T follicular helper cell (primary cell): Measurements from ENCODE around the gene ADAMTS15.

ENCODE experiments used
- DNase-seq: peaks from one replicate; pipeline ENCODE4 v3.0.0-alpha.2; 2020; ENCODE audit warnings: low read depth
- total RNA-seq, 2 experiments: gene quantifications; one replicate each; lab custom pipeline; 2026; lab: John Stamatoyannopoulos, UW

The ADAMTS15 gene, protein sequence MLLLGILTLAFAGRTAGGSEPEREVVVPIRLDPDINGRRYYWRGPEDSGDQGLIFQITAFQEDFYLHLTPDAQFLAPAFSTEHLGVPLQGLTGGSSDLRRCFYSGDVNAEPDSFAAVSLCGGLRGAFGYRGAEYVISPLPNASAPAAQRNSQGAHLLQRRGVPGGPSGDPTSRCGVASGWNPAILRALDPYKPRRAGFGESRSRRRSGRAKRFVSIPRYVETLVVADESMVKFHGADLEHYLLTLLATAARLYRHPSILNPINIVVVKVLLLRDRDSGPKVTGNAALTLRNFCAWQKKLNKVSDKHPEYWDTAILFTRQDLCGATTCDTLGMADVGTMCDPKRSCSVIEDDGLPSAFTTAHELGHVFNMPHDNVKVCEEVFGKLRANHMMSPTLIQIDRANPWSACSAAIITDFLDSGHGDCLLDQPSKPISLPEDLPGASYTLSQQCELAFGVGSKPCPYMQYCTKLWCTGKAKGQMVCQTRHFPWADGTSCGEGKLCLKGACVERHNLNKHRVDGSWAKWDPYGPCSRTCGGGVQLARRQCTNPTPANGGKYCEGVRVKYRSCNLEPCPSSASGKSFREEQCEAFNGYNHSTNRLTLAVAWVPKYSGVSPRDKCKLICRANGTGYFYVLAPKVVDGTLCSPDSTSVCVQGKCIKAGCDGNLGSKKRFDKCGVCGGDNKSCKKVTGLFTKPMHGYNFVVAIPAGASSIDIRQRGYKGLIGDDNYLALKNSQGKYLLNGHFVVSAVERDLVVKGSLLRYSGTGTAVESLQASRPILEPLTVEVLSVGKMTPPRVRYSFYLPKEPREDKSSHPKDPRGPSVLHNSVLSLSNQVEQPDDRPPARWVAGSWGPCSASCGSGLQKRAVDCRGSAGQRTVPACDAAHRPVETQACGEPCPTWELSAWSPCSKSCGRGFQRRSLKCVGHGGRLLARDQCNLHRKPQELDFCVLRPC
- total RNA-seq, result 0 reads per million in 2 experiments

DNA sequence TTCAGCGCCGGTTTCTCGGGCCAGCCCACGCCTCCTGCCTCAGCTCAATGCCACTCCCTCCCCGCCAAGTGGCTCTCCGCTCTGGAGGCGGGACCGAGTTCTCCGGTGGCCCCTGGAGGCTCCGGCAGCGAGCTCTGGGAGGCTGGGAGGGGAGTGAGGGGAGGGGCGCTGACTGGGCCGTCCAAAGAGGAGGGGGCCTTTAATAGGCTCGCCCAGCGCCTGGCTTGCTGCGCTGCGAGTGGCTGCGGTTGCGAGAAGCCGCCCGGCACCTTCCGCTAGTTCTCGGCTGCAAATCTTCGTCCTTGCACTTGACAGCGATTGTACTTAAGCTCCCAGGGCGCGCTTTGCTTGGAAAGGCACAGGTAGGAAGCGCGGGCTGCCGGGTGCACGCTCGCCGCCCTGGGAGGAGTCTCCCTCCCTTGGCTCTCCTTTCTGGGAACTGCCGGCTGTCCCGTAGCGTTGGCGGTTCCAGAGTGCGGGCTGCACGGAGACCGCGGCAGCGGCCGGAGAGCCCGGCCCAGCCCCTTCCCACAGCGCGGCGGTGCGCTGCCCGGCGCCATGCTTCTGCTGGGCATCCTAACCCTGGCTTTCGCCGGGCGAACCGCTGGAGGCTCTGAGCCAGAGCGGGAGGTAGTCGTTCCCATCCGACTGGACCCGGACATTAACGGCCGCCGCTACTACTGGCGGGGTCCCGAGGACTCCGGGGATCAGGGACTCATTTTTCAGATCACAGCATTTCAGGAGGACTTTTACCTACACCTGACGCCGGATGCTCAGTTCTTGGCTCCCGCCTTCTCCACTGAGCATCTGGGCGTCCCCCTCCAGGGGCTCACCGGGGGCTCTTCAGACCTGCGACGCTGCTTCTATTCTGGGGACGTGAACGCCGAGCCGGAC lies at the start of gene ADAMTS15:
Gene ADAMTS15, plus strand, starts transcription at position 230 of the 894 bp plus-strand sequence. Its CDS starts 329 bp downstream, at position 559.
- DNase-seq, result no peak

DNA sequence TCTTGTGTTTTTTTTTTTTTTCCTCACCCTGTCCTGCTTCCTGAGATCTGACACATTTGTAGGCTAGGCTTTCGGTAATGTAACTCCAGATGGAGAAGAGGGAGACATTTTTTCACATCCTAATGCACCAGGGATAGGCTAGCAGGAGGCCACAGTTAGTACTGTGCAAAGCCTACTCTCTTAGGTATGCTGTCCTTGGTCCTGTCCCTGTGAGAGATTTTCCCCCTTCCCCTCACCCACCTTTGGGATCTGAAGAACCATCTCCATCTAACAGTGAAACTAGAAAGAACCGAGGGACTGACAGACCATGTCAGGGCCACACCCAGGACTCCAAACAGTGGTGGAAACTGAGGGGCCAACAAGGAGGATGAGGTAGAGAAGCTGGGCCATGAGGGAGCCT lies 49.2 kb upstream of the ADAMTS15 start:
- DNase-seq, result no peak

DNA sequence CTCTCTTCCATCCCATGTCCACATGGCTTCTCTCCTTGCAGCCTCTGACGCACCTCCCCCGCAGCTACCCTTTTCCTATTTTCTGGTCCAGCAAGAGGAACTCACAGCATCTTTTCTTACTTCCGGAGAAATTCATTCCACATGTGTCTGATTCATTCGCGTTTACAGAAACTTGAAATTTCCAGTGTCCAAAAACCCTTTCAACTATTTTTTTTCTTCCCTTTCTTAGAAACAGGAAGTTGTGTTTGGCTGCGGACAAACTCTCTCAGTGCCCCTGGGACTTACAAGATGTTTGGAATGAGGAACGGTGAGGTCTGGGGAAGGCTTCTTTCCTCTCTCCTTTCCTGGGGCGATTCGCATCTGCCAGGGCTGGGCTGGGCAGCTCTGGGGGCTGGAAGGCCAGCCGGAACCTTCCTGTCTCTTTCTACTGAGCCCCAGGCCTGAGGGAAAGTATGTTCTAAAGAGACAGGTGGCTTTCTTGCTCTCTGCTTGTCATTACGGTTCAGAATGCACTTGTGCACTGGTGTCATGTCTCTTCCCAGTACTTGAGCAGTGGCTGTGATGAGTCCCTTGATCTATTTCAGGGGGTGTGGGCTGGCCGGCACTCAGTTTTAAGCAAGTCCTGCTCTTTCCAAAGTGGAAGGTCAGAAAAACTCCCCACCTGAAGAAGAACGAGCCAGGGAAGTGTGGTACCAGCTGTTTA lies 47.5 kb upstream of the ADAMTS15 start:
- no peak for DNase-seq

DNA sequence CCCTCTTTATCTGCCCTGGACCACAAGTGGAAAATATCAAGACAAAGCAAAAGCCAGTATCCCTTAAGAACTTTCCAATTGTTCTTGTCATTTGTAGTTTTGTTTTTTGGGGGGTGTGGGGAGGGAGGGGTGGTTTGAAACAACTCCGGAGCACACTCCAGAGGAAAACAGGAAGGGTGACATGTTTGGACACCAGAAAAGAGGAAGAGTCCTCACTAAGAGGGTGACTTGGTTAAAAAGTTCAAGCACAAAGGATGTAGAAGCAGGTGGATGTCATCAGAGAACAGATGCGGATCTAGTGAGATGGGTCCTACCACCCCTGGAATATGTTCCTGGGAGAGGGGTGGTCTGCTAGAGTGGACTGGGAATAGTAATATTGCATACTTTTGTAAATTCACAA lies 45.9 kb upstream of the ADAMTS15 start:
- no peak for DNase-seq

DNA sequence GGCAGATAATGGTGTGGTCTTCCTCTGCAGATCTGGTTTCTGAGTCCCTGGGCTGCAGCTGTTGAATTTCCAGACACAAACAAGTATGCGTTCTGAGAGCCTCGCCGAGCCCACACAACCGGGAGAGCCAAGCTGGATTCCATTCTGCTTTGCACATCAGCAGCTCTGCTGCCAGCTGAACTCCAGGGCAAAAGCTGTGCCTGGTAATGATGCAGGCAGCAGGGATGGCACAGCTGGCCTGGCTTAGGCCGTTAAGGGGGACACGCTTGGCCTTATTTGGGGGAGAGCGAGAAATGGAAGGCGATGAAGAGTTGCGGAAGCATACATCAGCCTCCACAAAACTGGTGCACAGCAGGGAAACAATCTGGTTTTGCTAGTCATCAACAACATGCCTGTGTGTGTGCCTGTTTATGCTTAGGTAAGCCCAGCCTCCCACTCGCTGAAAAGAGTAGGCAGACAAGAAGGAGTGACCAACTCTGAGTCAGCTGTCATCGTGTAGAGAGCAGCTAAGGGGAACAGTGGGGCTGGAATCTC lies 45.1 kb upstream of the ADAMTS15 start:
- no peak for DNase-seq

DNA sequence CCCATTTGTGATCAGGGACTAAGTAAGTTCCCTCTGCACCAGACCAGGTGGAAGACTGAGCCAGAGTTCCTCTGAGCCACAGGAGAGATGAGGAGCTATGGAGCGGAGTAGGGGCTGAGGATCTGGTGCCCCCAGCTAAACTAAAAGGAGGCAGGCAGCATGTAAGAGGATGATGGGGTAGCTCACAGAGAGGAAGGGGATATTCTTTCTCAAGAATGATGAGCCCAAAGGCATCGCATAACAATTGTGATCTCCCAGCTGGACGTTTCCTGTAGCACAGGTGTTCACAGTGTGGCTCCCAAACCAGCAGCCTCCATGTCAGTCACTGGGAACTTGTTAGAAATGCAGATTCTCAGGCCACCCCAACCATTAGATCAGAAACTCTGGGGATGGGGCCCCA lies 44.5 kb upstream of the ADAMTS15 start:
- DNase-seq, result no peak

DNA sequence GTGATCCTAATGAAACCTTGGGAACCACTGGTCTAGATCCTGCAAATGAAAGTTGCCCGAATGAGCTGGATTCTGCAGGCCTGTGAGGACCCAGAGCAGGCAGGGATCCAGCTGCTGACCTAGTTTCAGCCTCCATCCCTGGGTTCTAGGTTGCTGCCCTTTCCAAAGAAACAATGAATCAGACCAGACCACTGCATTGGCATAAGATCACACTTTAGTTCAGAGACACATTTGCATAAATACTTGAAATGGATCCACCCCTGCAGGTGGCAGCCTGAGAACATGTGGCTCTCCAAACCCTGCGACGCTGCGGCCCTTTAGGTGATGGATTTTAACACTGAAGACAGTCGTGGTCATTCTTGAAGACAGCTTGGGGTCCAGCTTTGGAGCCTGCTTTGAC lies 43.7 kb upstream of the ADAMTS15 start:
- DNase-seq, result no peak

DNA sequence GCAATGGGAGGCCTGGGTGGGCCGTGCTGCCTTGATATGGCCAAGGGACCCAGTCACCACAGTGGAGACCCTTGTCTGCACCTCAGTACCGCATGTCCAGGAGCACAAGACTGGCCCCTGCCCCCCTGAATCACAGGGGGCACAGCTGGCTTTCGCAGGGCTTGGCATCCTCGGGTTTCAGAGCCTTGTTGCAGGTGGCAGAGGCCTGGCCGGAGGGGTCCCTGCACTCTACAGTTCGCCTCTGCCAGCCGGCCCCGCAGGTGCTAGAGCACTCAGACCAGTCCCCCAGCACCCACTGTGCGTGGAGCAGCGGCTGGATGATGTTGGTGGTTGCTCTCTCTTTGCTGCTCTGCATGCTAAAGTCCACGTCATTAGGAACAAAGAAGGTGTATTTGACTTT lies 43.0 kb upstream of the ADAMTS15 start:
- DNase-seq, result no peak

DNA sequence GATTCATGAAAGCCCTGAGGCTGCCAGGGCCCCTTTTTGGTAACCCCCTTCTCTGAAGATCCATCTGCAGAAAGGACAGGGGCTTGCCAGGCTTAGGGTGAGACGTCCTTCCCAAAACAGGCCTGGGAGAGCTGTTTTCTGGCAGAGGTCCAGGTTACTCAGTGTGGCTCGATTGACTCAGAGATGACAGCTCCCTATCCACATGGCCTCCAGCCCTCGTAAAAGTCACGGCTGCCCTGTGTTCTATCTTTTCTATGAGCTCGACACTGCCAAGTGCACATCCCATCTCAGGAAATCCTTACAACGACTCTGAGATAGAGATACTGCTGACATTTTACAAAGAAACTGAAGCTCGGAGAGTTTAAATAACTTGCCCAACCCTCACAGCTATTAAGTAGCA lies 40.5 kb upstream of the ADAMTS15 start:
- no peak for DNase-seq

DNA sequence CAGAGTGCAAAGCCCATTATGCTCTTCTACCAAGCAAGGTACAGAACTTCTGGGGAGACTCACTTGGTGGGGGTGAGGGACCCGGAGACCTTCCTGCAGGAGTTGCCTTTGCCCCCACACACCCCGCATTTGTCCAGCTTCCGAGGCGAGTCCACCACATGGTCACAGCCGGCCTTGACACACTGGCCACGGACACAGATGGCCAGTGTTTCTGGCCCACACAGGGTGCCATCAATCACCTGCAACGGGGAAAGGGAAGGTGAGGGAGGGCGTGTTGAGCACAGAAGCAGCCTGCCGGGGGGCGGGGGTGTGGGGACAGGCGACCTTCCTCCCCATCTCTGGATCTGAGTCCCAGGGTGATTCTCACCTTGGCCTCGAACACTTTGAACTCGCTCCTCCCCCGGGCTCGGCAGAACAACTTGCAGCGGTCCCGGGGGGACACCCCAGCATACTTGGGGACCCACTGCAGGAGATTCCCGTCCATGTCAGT lies 40.0 kb upstream of the ADAMTS15 start:
- DNase-seq, result no peak

DNA sequence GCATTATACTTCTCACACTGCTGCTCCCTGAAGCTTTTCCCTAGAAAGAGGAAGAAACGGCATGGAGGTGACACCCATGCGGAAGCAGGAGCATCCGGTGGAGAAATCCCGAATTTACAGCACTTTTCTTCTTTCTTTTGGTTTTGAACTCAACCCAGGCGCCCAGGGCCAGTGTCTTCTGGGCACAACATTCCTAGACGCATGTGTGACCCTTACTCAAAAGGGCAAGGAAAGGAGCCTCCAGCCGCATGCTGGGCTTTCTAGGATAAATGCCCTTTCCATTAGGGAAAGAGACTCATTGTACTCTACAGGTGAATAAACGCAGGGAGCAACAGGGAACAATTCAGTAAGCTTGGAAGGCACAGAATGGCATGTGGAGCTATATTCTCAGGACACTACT lies 39.5 kb upstream of the ADAMTS15 start:
- no peak for DNase-seq

DNA sequence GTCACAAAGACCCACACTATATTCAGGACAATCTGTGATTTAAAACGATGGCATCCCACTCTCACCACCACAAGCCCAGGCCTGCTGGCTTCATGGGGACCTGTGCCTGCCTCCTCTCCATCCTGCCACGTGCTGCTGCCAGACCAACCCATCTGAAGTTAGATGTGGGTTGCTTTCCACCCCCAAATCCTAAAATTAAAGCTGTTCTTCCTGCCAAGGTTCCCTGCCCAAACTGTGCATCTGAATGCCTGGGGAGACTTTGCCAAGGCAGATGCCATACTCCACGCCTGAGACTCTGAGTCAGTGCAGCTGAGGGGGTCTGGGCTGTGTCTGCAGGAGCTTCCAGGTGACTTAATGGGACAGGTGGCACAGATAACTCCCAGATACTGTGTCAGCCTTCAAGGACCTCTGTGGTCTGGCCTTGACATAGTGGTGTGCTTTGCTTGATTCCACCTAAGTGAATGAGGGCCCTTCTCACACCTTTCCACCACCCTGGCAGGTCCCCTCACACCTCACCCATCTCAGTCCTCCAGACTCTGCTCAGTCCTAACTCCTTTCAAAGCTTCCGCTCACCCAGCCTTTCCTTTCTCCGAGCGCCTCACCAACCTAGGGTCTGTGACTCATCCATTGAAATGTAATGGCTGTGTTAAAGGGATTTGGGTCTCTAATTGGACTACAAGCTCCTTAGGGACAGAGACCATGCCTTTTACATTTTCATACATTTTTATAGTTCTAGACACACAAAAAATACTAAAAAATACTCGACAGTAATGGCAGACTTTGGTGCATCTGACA lies 38.7 kb upstream of the ADAMTS15 start:
- no peak for DNase-seq

DNA sequence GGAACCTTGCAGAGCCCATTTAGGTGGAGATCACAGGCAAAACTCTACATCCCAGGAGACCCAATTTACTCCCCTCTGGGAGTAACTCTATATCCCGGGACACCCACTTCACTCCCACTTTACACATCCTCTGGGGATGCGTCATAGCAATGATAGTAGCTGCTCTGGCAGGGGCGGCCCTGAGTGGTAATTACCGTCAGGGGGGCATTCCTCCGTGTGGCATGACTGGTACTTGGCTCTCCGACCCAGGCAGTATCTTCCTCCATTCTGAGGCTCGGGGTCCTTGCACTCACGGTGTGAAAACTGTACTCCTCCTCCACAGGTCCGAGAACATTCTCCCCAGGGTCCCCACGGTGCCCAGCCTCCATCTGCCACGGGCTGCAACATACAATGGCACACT lies 37.2 kb upstream of the ADAMTS15 start:
- no peak for DNase-seq

DNA sequence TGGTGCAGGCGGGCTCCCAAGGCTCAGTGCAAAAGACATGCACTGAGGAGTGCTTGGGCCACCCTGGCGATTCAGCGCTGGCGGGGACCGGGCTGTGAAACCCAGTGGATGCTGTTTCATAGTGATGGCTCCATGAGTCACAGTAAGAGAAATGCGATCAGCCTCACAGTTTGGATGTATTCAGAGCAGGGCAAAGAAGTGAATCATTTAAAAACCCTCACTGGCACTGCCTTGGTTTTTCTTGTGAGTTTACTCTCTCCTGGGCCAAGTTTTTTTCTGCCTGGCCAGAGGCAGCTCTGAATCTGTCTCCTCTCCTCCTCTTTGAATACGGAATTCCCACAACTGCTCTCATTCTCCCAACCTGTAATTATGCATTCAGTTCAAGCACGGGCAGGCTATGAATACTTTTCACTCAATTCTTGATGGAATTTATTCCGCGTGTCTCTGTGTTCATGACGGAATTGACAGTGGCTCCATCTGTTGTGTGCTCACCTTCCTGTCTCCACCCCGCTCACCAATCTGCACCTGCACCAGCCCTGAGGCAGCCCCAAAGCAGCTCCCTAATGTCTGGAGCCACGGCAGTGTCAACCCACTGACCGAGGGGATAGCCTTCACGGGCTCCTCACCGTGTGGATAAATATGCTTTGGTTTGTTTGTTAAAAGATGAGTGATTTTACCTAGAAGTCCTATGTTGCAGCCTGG lies 34.9 kb upstream of the ADAMTS15 start:
- no peak for DNase-seq

DNA sequence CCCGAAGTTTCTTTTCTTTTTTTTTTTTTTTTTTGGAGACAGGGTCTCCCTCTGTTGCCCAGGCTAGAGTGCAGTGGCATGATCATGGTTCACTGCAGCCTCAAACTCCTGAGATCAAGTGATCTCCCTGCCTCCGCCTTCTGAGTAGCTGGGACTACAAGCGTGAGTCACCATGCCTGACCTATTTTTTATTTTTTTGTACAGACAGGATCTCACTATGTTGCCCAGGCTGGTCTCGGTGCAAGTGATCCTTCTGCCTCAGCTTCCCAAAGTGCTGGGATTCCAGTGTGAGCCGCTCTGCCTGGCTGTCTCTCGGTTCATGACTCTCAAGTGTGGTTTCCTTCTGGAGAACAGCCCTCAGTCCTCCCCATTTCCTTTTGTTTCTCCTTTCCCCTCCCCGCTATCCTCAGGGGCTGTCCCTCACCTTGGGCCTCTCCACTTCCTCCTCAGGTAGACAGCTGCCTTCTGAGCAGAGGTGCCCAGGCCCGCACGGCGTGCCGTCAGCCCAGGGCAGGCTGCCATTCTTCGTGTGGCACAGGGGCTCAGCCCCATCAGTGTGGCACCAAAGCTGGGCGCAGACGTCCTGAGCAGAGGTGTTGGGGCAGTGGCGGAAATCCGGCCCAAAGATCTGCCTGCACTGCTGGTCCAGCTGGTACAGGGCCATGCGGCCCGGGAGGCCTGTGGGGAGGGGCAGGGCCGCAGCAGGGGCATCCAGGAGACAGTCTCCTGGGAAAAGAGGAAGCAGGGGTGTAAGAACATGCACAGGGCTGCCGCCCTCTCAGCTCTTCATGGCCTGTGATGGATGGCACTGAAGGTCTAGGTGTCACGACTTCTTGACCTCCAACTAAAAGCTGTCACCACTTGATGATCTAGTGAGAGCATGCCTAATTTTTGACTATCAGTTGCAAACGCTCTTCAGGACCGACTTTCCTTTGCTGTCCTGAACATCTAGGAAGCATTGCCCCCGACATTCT lies 34.1 kb upstream of the ADAMTS15 start:
- no peak for DNase-seq

DNA sequence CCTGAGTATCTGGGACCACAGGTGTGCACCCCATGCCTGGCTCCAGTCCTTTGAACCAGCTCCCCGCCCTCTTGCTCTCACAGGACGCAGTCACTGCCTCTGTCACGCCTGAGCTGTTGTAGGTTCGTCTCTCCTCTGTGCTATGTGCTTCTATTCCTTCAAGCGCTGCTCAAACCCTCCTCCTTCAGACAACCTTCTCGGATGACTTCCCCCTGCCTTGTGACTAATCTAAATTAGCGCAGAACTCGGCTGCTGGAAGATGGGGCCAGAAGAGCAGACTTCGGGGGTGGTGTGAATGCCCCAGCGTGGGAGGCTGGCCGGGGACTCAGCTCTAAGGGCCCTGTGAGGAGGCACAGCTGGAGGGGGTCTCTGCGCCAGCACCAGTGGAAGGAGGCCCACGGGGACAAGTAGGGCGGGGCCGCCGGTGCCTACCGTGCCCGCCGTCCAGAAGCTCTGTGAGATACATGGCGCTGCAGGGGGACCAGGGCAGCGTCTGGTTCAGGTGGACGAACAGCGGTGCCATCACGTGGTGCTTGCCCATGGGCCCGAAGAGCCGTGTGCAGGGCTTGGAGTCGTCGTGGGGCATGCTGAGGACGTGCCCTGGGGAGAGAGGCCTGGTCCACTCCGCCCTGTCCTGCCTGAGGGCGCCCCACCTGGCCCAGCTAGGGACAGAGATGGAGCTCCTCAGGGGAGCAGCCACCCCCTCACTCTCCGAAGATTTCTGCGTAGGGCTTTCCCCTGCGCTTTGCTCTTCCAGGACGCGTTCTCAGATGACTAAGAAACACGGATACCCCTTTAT lies 32.5 kb upstream of the ADAMTS15 start:
- DNase-seq, result no peak

DNA sequence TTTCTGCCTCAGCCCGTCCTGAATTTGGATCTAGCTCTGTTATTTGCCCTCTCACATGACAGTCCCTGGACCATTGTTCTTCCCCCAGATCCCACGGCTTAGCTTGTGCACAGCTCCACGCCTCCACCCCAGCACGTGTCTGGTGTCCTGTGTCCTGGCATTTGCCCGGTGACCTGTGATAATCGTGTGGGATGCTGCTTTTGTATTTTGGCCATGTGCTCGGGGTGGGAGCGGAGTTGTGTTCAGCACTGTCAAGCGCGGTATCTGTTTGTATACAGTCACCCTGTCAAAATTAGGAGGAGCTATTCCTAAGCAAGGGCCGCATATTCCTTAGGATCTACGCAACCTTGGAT lies 31.9 kb upstream of the ADAMTS15 start:
- no peak for DNase-seq
